ENCODE results near the gene GLS.

- TF ChIP-seq TCF12 (IDR thresholded peaks at IDR 0.05; ENCODE audit: low read depth) (no peak), TAF1 (IDR thresholded peaks at IDR 0.05; ENCODE audit: low read depth) (no peak), YY1 (IDR thresholded peaks at IDR 0.05; ENCODE audit: low read depth) (no peak), FOXM1 (IDR thresholded peaks at IDR 0.05; ENCODE audit: borderline replicate concordance, low read depth) (no peak), ZBTB7A (IDR thresholded peaks at IDR 0.05; ENCODE audit: low read depth) (no peak), EP300 (IDR thresholded peaks at IDR 0.05; ENCODE audit: borderline replicate concordance) (no peak), RAD21 (IDR thresholded peaks at IDR 0.05; ENCODE audit: low read depth) (no peak), EGR1 (IDR thresholded peaks at IDR 0.05) (no peak), CEBPB (IDR thresholded peaks at IDR 0.05) (no peak), CREB1 (IDR thresholded peaks at IDR 0.05; ENCODE audit: low read depth) (no peak)
- TF ChIP-seq, protein P1, sequence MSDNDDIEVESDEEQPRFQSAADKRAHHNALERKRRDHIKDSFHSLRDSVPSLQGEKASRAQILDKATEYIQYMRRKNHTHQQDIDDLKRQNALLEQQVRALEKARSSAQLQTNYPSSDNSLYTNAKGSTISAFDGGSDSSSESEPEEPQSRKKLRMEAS (IDR thresholded peaks at IDR 0.05): no peak
Observed at GRCh38 chr2:190973726-190974628, 93.4 kb downstream of the GLS start.

Measured in Ishikawa (cell line).